Stomach (tissue), 9 donors: Measurements from ENCODE around the gene DYRK4. TPM values are rescaled to one million over a fixed set of nuclear protein-coding genes. Genes with fewer than 3 reads are reported as not detected.
A peak's percentile ranks its signal among the peaks of the same experiment; 100 is the strongest.

ENCODE experiments used
- DNase-seq, 2 donors: peaks; one replicate each; pipeline versions ENCODE4 v3.0.0 to v3.0.0-alpha.2; 2013 to 2019
- H3K27ac ChIP-seq, 5 donors: fragments of 200-600 bp in 4 of 5; sonication (generic) in 4 of 5; one replicate each; pipeline ENCODE4 v1.5.1; 2013 to 2019; ENCODE audit warnings: mild to moderate bottlenecking in 1 of 5, moderate library complexity in 1 of 5
- H3K27me3 ChIP-seq, 3 donors: fragments of 200-600 bp; sonication (generic); one replicate each; pipeline ENCODE4 v1.5.1; 2017 to 2019; ENCODE audit warnings: mixed run types in 1 of 3
- H3K36me3 ChIP-seq, 4 donors: fragments of 200-600 bp; sonication (generic); 1 replicate in 3 of 4; 2 replicates in 1 of 4; pipeline ENCODE4 v1.5.1; 2016 to 2019
- H3K4me1 ChIP-seq, 4 donors: fragments of 200-600 bp; sonication (generic); one replicate each; pipeline ENCODE4 v1.5.1; 2016 to 2019
- H3K4me3 ChIP-seq, 4 donors: fragments of 200-600 bp; sonication (generic) in 3 of 4; one replicate each; pipeline ENCODE4 v1.5.1; 2016 to 2019; ENCODE audit warnings: mild to moderate bottlenecking in 1 of 4
- H3K9me3 ChIP-seq, 4 donors: fragments of 200-600 bp; sonication (generic); one replicate each; pipeline ENCODE4 v1.5.1; 2016 to 2019
- EP300 ChIP-seq: sonication (generic); formaldehyde crosslinking; IDR thresholded peaks from one replicate; pipeline ENCODE4 v1.6.1; 2017; ENCODE audit warnings: antibody characterized with exemption
- POLR2A ChIP-seq, 4 donors: fragments of 450-650 bp; IDR thresholded peaks; one replicate each; pipeline ENCODE4 v1.6.1; 2016; ENCODE audit warnings: antibody characterized with exemption in 4 of 4, control low read depth in 2 of 4, mild to moderate bottlenecking in 1 of 4, moderate library complexity in 1 of 4
- POLR2AphosphoS5 ChIP-seq, 3 donors: sonication (generic); formaldehyde crosslinking; IDR thresholded peaks; one replicate each; pipeline ENCODE4 v1.6.1; 2016; ENCODE audit warnings: antibody characterized with exemption in 3 of 3
- WGBS, 5 donors: extraction: QIAGEN DNeasy Blood & Tissue Kit in 3 of 5; methylation state at CpG; one replicate each; pipeline versions ENCODE4 v1.1.5 to v1.1.7; 2013 to 2018; 5-methylcytosine and 5-hydroxymethylcytosine counted together
- intact Hi-C: fragments of 100-400 bp; cut with DNase I; formaldehyde crosslinking; loops from one replicate; pipeline ENCODE4 v1.15.1; 2023; ENCODE audit warnings: low total_unique reads
- polyA plus RNA-seq, 3 donors: library from polyadenylated mRNA; stranded (reverse); fragments of 200-250 nt; gene quantifications; one replicate each; pipeline ENCODE4 v1.2.3, GENCODE V29; 2013
- total RNA-seq, 5 donors: library from RNA; depleted of rRNA; stranded (reverse); fragments of >200 nt; gene quantifications; one replicate each; pipeline versions ENCODE4 v1.1.0 to v1.2.3, GENCODE V29; 2014 to 2016
- TF ChIP-seq, protein P1 (sequence below), 7 experiments: fragments of 450-650 bp in 4 of 7; fragments of 200-600 bp in 3 of 7; sonication (generic) in 3 of 7; IDR thresholded peaks; one replicate each; pipeline ENCODE4 v1.5.1; 2016 to 2019; ENCODE audit warnings: antibody characterized with exemption in 7 of 7, control low read depth in 2 of 7, mild to moderate bottlenecking in 1 of 7
- donor health status: healthy with polysubstance abuse.
- donor health status: Bipolar disorder and iron deficiency.
- donor health status: healthy.

The DYRK4 gene
- total and polyA plus RNA-seq, 8 donors, result 16.5 to 41.0 (median 29.0) TPM; not detected in 1

DNA sequence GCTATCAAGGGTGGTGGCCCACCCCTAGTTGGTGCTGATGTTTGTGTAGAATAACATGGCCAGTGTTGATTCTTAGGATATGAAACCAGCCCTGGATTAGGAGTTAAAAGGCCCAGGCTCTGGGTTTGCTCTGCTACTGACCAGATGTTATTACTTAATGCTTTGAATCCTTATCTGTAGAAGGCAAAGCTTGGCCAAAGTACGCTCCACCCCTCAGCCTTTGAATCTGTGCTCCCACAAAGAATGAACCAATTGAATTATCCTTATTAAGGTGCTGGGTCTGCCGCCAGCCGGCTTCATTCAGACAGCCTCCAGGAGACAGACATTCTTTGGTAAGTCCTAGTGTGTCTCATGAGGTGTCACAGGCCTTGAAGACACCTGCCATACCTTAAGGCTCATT, 45.0 kb downstream of the DYRK4 start:
- intact Hi-C loops, result no loop called here
- Histone ChIP-seq H3K27ac (no peak overlapping the region), H3K36me3 (peaks cover 7 to 49% (median 29%) of the 10 kb centered on the region in 4 donors), H3K27me3 (no peaks in the 10 kb centered on the region), H3K4me1 (peaks cover 0 to 25% (median 20%) of the 10 kb centered on the region in 4 donors), H3K4me3 (no peak overlapping the region), H3K9me3 (no peaks in the 10 kb centered on the region)
- WGBS, 5 donors, result 55 to 88% (median 70%) methylated on average over 3 of the region's 3 CpGs
- no peak for TF ChIP-seq EP300
- TF ChIP-seq, protein P1, sequence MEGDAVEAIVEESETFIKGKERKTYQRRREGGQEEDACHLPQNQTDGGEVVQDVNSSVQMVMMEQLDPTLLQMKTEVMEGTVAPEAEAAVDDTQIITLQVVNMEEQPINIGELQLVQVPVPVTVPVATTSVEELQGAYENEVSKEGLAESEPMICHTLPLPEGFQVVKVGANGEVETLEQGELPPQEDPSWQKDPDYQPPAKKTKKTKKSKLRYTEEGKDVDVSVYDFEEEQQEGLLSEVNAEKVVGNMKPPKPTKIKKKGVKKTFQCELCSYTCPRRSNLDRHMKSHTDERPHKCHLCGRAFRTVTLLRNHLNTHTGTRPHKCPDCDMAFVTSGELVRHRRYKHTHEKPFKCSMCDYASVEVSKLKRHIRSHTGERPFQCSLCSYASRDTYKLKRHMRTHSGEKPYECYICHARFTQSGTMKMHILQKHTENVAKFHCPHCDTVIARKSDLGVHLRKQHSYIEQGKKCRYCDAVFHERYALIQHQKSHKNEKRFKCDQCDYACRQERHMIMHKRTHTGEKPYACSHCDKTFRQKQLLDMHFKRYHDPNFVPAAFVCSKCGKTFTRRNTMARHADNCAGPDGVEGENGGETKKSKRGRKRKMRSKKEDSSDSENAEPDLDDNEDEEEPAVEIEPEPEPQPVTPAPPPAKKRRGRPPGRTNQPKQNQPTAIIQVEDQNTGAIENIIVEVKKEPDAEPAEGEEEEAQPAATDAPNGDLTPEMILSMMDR (IDR thresholded peaks at IDR 0.05), result no peak
- TF ChIP-seq POLR2AphosphoS5 (IDR thresholded peaks at IDR 0.05), result no peak
- TF ChIP-seq POLR2A (IDR thresholded peaks at IDR 0.05), result no peak
- peak in 1 of 2 donors; percentile 9 for DNase-seq

DNA sequence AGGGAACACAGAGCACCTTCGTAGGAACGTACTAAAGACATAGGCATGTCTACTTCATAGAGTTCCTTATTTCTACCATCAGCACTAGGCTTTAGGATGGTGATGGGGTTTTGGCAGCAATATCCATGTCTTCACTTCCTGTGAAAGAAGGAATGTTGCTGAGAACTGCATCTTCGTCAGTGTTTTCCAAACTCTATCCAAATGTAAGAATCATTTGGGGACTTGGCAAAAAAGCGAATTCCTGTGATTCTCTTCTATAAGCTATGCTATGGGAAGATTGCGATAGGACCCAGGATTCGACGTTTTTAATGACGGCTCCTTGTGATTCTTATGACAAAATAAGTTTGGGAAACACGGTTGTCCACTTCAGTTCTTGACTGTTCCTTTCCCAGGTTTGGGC, 47.1 kb downstream of the DYRK4 start:
- no peak overlapping the region for H3K4me3 ChIP-seq
- TF ChIP-seq EP300, result no peak
- H3K36me3 ChIP-seq, result peaks cover 25 to 69% (median 49%) of the 10 kb centered on the region in 4 donors
- no peaks in the 10 kb centered on the region for H3K27me3 ChIP-seq
- H3K9me3 ChIP-seq, result no peaks in the 10 kb centered on the region
- 88 to 94% (median 91%) methylated on average over 9 of the region's 9 CpGs for WGBS, 5 donors
- H3K27ac ChIP-seq, result no peak overlapping the region
- intact Hi-C loops, result no loop called here
- peak in 1 of 2 donors; percentile 28 for DNase-seq
- H3K4me1 ChIP-seq, result peaks cover 0 to 25% (median 20%) of the 10 kb centered on the region in 4 donors

DNA sequence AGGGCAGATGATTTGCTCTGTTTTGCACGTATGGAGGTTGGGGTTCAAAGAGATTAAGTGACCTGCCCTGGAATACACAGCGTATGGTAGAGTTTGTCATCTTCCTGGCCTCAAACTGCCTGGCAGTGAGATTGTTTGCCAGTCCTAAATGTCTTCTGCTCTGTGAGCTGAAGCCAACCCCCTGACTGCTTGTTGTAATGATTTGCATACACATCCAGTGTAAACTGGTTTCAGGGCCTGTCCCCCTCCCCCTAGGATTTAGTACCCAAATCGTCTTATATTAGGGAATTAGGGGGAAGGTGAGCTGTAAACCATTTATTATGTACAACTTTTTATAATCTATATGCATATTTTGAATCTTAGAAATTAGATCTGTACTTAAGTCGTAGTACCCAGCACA, 48.5 kb downstream of the DYRK4 start:
- intact Hi-C loops, result no loop called here
- 55 to 87% (median 72%) methylated on average over 4 of the region's 4 CpGs for WGBS, 5 donors
- DNase-seq, result no peak
- H3K4me3 ChIP-seq, result no peak overlapping the region
- TF ChIP-seq EP300, result no peak
- no peak for TF ChIP-seq POLR2A (IDR thresholded peaks at IDR 0.05)
- TF ChIP-seq POLR2AphosphoS5 (IDR thresholded peaks at IDR 0.05), result no peak
- TF ChIP-seq, protein P1 (IDR thresholded peaks at IDR 0.05), result no peak
- H3K9me3 ChIP-seq, result no peaks in the 10 kb centered on the region
- H3K36me3 ChIP-seq, result peaks cover 25 to 83% (median 63%) of the 10 kb centered on the region in 4 donors
- no peak overlapping the region for H3K27ac ChIP-seq
- H3K27me3 ChIP-seq, result no peaks in the 10 kb centered on the region
- H3K4me1 ChIP-seq, result peaks cover 0 to 22% (median 17%) of the 10 kb centered on the region in 4 donors

DNA sequence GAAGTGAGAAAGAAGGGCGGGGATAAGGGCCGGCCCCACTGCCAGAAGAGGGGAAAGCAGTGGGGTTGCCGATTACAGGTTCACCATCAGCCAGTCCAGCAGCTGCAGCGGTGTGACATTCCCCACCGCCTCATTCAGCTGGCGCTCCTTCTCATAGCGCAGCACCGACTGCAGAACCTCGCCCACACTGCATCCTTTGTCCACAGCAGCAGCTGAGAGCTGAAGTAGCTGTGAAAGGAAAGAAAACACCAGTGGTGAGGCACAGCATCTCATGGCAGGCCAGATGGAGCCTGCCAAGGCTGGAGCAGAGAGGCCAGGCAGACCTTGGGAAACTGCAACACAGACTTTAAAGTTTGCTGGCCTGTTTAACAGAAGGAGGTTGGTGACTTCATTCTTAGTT, 53.7 kb downstream of the DYRK4 start:
- intact Hi-C loops, result no loop called here
- no peak for DNase-seq
- H3K27me3 ChIP-seq, result no peaks in the 10 kb centered on the region
- H3K36me3 ChIP-seq, result peaks cover 25 to 56% (median 55%) of the 10 kb centered on the region in 4 donors
- H3K27ac ChIP-seq, result no peak overlapping the region
- H3K4me3 ChIP-seq, result no peak overlapping the region
- H3K9me3 ChIP-seq, result no peaks in the 10 kb centered on the region
- TF ChIP-seq, protein P1 (IDR thresholded peaks at IDR 0.05), result no peak
- TF ChIP-seq POLR2A (IDR thresholded peaks at IDR 0.05) (no peak), POLR2AphosphoS5 (IDR thresholded peaks at IDR 0.05) (no peak), EP300 (no peak)
- H3K4me1 ChIP-seq, result no peaks in the 10 kb centered on the region
- WGBS, 5 donors, result 87 to 95% (median 90%) methylated on average over 9 of the region's 9 CpGs

DNA sequence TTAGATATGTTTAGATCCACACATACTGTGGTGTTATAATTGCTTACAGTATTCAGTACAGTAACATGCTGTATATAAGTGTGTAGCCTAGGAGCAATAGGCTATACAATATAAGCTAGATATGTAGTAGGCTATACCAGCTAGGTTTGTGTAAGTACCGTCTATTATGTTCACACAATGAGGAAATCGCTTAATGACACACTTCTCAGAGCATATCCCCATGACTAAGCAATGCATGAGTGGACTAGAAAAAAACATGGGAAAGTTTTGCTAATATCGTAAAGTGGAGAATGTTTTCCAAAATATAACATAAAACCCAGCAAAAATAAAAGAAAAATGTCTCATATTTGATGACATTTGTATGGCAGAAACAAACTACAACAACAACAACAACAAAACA, 59.5 kb downstream of the DYRK4 start:
- no peak for DNase-seq
- WGBS, 5 donors, result 91 to 95% (median 93%) methylated on average over 3 of the region's 3 CpGs
- H3K27me3 ChIP-seq, result no peaks in the 10 kb centered on the region
- no peak overlapping the region for H3K4me3 ChIP-seq
- TF ChIP-seq EP300, result no peak
- H3K36me3 ChIP-seq, result no peaks in the 10 kb centered on the region
- H3K4me1 ChIP-seq, result no peaks in the 10 kb centered on the region
- intact Hi-C loops, result no loop called here
- H3K9me3 ChIP-seq, result no peaks in the 10 kb centered on the region
- H3K27ac ChIP-seq, result no peak overlapping the region
